Retina (tissue), 1 donor: ENCODE data around the gene KASH5.
"Not testable (repeated sequence)": the region's sequence is repeated elsewhere in the genome, so short reads cannot be mapped to it uniquely, and the experiment has no call there.

Source experiments
- DNase-seq: peaks from one replicate; pipeline ENCODE4 v3.0.0-alpha.2; 2016

The KASH5 gene

GRCh38 chr19:49439836-49440235, 51.8 kb downstream of the KASH5 start:
- no peak for DNase-seq

GRCh38 chr19:49440439-49441209, 52.6 kb downstream of the KASH5 start:
- DNase-seq = no peak

- DNase-seq = no peak
Observed at GRCh38 chr19:49441210-49441959, 53.3 kb downstream of the KASH5 start, which contains the start of gene SLC17A7. Gene SLC17A7, minus strand, starts transcription at chr19:49441527. Its CDS starts 148 bp downstream, at chr19:49441379.

GRCh38 chr19:49441960-49442350, 53.9 kb downstream of the KASH5 start:
- DNase-seq = no peak

- no peak for DNase-seq
Observed at GRCh38 chr19:49442354-49442753, 54.3 kb downstream of the KASH5 start.

GRCh38 chr19:49442771-49443365, 54.8 kb downstream of the KASH5 start:
- DNase-seq = no peak

- DNase-seq = peak; percentile 100
Observed at GRCh38 chr19:49443366-49444099, 55.5 kb downstream of the KASH5 start.

GRCh38 chr19:49444100-49444700, 56.2 kb downstream of the KASH5 start:
- not testable (repeated sequence) for DNase-seq

GRCh38 chr19:49445997-49446396, 57.9 kb downstream of the KASH5 start:
- no peak for DNase-seq

GRCh38 chr19:49447485-49448431, 59.7 kb downstream of the KASH5 start:
- no peak for DNase-seq

GRCh38 chr19:49448432-49448786, 60.4 kb downstream of the KASH5 start:
- DNase-seq = no peak

- DNase-seq = no peak
Observed at GRCh38 chr19:49450405-49450804, 62.4 kb downstream of the KASH5 start.

GRCh38 chr19:49451430-49452181, 63.6 kb downstream of the KASH5 start, which contains the start of gene PIH1D1:
Gene PIH1D1, minus strand, starts transcription at chr19:49451814. Its CDS starts 240 bp downstream, at chr19:49451574.
- peak; percentile 94 for DNase-seq

GRCh38 chr19:49453013-49453756, 65.1 kb downstream of the KASH5 start, which contains the start of gene ALDH16A1:
Gene ALDH16A1, plus strand, starts transcription at chr19:49453225. Its CDS starts 107 bp downstream, at chr19:49453332.
- DNase-seq = peak; percentile 99

GRCh38 chr19:49453757-49454240, 65.8 kb downstream of the KASH5 start:
- DNase-seq = no peak

GRCh38 chr19:49455773-49456172, 67.7 kb downstream of the KASH5 start:
- no peak for DNase-seq

- DNase-seq = no peak
Observed at GRCh38 chr19:49456326-49456725, 68.3 kb downstream of the KASH5 start.

GRCh38 chr19:49458567-49458903, 70.5 kb downstream of the KASH5 start:
- DNase-seq = no peak

- no peak for DNase-seq
Observed at GRCh38 chr19:49459388-49459787, 71.3 kb downstream of the KASH5 start.

GRCh38 chr19:49461130-49461529, 73.1 kb downstream of the KASH5 start:
- DNase-seq = not testable (repeated sequence)
